GM19324 (cell line): ENCODE results near the gene KSR1.

Source experiments
- ATAC-seq: cut with Tn5 transposase; IDR thresholded peaks from one replicate; pipeline ENCODE4 v1.9.1; 2021; ENCODE audit warnings: mild to moderate bottlenecking, moderate library complexity; ENCODE audit not compliant: unreplicated experiment, low FRiP score

KSR1 gene

DNA sequence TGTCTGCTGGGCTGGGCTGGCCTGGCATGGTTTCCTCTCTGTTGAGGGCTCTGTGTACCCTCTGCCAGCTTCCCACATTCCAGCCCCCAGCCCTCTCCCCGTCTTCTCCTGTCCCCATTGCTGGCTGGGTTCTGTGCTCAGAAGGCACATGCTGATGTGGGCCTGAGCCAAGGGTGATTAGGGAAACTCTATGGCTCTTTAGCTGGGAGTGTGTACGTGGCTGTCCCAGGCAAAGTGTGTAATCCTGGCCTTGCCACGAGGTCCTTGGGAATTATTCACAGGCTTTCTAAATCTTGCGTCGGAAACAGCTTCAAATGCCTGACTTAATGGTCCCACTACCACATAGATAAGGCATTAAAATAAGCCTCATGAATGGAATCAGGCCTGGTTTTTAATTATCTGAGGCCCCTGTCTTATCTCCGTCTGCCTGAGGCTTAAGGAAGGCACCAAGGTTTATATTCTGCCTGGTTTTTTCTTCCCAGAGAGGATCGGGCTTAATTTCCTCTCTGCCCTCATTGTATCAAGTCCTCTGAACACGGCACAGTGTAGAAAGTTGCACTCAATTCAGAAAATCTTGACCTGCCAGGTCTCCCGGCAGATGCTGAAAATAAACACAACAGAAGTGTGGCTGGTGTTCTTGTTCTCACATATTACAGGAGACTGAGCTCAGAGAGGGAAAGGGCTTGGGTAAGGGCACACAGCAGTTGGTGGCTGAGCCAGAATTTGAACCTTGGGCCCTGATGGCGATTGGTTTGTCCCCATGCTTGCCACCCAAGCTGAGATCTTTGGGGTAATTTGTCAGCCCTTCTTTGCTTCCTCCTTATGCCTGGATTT lies 121.9 kb downstream of the KSR1 start:
- ATAC-seq: no peak

DNA sequence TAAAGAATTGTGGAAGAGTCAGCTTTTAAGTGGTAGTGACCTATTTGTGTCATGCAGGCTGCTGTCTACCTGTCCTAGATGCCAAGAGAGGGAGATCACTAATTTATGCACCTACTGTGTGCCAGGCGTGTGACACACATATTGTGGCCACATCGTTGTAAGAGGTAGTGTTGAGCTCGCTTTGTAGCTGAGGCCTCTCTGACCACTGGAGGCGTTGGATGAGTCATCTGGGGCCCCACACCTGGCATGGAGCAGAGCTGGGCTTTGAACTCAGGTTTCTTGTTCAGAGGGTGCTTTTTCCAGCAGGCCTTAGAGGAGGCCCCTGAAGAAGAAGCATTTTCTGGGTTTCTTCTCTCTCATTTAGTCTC lies 122.5 kb downstream of the KSR1 start:
- no peak for ATAC-seq

DNA sequence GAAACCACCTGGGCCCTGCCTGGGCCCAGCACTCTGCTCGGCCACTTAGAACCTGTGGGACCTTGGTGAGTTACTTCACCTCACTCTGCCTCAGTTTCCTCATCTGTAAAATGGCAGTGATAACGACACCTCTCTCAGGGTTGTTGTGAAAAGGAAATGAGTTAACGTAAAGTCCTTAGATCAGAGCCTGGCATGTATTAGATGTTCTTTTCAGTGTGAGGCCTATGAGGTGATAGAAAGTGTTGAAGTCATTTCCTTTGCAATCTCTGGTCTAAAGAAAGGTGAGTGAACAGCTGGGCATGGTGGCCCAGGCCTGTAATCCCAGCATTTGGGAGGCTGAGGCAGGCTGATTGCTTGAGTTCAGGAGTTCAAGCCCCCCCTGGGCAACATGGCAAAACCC lies 123.1 kb downstream of the KSR1 start:
- no peak for ATAC-seq

DNA sequence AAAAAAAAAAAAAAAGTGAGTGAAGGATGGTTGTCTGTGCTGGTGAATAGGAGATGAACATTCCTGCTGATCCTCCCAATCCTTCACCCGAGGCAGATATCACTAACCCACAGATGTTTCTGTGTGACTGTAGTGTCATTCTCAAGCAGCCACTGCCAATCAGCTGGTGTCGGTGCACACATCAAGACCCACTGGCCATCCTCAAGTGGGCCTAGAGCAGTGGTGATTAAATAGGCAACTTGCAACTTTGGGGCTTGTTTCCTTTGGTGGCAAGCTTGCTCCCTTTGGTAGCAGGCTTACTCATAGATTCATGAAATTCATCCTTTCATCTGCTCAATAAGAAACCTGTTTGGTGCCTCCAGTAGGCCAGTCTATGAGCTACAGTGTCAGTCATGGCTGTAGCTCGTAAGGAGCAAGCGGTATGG lies 123.7 kb downstream of the KSR1 start:
- ATAC-seq: no peak

DNA sequence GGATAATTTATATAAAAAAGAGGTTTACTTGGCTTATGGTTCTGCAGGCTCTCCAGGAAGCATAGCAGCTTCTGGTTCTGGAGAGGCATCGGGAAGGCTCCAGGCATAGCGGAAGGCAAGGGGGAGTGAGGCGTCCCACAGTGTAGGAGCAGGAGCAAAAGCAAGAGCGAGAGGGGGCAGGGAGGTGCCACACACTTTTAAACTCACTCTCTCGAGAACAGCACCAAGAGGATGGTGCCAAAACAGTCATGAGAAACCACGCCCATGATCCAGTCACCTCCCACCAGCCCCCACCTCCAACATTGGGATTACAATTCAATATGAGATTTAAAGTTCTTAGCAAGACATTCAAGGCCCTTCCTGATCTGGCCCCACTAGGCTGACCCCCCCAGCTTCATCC lies 124.8 kb downstream of the KSR1 start:
- ATAC-seq: no peak

DNA sequence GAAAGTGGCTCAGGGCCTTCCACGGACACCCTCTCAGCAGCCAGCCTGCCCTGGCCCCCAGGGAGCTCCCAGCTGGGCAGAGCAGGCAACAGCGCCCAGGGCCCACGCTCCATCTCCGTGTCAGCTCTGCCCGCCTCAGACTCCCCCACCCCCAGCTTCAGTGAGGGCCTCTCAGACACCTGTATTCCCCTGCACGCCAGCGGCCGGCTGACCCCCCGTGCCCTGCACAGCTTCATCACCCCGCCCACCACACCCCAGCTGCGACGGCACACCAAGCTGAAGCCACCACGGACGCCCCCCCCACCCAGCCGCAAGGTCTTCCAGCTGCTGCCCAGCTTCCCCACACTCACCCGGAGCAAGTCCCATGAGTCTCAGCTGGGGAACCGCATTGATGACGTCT lies 126.4 kb downstream of the KSR1 start:
- ATAC-seq: no peak

DNA sequence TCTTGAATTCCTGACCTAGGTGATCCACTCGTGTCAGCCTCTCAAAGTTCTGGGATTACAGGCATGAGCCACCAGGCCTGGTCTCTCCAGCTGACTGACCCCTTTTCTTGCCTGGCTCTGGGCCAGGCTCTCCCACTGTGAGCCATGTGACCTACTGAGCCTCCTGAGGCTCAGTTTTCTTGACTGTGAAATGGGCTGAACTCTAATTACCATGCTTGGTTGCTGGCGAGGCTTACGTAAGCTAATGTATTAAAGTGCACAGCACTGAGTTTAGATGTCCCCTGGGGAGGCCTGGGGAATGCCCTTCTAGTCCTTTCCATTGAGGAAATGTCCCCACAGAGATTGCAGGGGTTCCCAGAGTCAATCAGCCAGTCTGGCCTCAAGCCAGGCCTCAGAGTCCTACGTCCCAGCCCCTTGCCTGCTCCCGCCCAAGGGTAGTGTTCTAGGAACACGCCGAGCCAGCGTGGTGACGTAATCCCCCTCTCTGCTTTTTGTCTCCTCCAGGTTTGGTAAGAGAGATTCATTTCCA lies 129.0 kb downstream of the KSR1 start:
- ATAC-seq: no peak

DNA sequence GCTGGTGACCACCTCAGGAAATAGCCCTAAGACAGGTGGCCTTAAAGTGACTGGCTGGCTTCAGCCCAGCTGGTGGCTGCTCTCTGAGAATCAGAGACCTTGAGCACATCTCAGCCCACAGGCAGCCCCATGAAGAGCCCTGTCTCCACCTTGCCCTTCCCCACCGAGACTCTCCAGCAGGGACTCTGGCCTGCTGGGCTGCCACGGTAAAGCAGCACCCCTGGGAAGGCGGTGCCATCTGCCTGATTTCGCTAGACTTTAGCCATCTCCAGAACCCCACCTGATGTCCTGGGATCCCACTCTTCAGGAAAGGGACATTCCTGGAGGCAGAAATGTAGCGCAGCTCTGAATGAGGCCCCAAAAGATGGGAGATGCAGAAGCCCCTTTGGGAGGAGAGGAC lies 129.5 kb downstream of the KSR1 start:
- no peak for ATAC-seq

DNA sequence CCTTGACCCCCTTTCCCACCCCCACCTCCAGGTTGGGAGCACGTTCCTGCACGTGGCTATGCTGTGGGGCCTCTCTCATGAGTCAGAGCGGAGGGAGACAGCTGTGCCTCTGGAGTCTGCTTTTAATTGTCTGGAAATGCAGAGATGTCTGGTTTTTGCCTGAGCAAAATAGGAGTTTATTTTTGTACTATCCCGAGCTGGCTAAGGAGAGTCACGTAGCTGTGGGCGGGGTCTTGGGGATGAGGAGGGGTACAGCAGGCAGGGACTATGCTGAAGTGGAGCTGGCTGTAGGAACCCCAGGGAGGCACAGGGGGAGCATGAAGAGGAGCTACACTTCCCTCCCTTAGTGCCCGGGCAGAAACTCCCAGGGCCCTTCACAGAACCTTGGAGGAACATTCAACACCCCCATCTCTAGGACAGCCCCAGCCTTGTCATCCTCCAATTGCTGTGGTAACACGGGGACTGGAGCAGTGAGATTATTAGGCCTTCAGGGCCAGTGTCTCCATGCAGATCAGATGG lies 130.0 kb downstream of the KSR1 start:
- no peak for ATAC-seq

DNA sequence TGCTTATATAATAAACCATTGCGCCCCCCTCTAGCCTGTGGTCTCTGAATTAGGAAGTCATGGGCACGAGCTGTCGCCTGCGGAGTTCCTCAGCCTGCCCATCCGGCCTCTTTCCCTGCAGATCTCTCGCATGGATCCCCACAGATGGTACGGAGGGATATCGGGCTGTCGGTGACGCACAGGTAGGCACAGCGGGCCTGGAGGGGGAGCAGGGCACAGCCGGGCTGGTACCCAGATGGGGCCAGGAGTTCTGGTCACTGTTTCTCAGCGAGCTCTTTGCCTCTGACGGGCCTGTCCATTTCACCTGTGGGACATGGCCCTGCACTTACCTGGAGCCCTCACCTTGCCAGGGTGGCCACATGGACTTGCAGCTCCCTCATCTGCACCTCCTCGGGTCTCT lies 132.1 kb downstream of the KSR1 start:
- ATAC-seq: no peak

DNA sequence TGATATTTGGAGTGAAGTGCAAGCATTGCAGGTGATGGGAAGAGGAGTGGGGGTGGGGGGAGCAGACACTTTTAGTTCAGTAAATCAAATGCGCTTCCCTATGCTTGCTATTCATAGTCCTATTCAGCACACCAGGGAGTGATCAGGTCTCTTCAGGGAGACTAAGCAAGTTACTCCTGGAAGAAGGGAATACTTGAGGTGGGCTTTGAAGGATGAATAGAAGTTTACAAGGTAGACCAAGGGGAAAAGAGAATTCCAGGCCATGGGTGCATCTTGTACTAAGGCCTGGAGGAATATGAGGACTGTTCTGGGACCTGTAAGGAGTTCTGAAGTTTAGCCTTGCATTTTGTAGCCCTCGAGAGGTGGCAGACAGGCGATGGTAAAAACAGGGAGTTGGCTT lies 134.6 kb downstream of the KSR1 start:
- no peak for ATAC-seq

DNA sequence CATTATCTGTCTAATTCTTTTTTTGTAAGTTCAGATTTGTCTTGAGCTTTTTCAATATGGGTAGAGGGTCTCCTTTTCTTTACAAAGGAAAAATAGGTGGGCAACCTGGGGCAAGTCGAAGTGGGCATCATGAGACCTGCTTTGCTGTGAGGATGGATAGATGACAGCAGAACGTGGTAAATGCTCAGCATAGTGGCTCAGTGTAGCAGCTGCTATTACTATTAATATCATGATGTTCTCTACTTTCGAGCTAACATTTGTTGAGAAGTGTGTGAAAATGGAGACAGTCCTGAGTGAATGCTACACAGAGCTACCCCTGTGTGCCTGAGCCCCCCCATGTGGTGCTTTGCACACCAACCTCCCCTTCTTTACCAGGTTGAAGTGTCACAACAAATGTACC lies 135.7 kb downstream of the KSR1 start:
- no peak for ATAC-seq

DNA sequence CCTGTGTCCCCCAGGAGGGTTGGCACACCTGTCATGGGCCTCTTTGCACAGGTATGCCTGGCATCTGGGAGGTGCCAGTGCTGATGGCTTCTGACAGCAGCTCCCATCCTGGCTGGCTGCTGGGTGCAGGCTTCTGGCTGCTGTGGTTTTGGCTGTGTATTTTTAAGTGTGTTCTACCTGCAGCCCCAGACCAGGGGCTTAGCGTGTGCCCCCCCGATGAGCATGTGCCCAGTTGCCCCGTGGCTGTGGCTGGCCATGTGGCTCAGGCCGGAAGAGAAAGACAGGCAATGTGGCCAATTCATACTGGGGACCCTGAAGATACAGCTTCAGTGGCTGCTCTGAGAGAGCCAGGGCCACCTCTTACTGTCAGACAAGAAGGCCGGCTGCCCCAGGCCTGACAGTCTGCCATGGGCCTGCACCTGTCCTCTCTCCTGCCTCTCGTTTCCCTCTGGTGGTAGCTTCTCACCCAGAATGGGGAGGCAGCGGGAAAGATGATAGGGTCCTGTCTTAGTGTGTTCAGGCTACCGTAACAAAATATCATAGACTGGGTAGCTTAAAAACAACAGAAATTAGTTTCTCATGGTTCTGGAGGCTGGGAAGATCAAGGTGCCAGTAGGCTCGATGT lies 137.1 kb downstream of the KSR1 start:
- no peak for ATAC-seq

DNA sequence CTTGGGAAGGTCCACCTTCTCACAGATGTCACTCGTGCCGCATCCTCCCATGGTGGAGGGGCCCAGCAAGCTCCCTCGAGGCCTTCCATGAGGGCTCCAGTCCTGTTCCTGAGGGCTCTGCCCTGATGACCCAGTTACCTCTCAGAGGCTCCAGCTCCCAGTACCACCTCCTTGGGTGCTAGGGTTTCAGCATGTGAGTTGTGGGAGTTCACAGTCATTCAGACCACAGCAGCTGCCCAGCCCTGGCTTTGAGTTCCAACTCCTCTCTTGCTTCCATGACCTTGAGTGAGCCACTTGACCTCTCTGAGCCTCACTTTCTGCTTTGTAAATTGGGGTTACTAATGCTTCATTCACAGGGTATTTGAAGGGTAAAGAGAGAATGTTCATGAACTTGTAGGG lies 137.6 kb downstream of the KSR1 start:
- no peak for ATAC-seq

DNA sequence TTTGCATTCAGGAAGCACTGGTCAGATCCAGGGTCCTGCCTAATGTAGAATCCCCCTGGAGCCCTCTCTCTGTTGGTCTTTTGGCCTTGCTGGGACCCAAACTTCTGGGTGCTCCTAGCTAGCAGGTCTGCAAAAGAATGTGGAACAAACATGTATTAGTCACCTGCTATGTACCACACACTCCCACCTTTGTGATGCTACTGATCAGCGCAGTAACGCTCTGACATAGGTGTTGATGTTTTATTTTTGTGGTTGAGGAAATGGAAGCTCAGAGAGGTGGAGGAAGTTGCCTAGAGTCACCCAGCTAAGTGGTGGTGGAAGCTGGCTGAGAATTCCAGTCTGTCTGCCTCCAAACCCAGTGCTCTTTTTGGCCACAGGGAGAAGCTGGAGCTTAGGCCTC lies 139.0 kb downstream of the KSR1 start:
- no peak for ATAC-seq

DNA sequence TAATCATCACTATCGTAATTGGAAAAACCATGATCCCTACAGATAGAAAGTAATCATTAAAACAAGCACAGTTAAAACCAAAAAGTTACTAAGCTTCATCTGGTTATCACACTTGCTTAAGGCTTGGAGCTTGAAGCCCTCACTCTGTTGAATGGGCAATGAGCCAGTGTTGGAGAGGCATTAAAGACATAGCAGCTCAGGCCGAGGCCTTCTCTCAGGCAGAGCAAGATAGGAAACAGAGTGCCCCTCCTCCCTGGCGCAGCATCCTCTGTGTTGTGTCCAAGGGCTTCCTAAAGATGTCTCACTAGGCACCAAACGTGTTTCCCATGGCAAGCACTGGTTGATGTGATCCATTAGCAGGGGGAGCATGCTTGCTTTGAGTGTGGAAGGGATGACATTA lies 139.8 kb downstream of the KSR1 start:
- no peak for ATAC-seq

DNA sequence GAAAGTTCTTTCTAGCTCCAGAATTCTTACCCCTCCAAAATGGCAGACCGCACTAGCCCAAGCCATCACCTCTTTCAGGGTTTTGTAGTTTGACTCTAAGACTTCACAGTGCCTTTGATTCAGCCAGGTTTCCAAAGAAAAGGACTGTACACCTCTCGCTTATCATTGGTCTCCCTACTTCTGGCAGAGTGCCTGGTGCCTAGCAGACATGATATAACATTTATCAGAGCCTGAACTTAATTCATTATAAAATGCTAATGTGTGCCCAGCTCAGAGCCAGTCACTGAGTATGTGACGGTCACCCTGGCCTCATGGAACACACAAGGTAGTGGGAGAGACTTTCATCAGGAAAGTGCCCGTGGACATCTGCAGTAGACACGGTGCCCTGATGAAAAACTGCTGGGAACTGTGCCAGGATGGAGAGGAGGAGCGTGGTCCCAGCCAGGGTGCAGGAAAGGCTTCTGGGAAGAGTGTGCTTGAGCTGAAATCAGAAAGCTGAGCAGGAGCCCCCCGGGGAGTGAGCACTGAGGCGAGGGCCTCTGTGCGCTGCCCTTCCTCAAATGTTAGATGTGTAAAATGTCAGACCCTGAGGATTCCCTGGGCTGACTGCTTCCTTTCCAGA lies 140.4 kb downstream of the KSR1 start:
- no peak for ATAC-seq

DNA sequence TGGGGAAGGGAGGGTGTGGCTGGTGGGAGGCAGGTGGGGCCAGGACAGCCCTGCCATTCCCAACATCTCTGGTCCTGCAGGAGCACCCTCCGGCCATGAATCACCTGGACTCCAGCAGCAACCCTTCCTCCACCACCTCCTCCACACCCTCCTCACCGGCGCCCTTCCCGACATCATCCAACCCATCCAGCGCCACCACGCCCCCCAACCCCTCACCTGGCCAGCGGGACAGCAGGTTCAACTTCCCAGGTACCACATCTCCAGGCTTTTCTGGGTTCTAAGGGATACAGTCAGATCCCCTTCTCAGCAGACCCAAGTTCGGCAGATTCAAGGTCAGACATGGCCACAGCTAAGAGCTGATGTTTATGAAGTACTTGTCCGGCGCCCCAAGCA lies 140.9 kb downstream of the KSR1 start:
- ATAC-seq: no peak

DNA sequence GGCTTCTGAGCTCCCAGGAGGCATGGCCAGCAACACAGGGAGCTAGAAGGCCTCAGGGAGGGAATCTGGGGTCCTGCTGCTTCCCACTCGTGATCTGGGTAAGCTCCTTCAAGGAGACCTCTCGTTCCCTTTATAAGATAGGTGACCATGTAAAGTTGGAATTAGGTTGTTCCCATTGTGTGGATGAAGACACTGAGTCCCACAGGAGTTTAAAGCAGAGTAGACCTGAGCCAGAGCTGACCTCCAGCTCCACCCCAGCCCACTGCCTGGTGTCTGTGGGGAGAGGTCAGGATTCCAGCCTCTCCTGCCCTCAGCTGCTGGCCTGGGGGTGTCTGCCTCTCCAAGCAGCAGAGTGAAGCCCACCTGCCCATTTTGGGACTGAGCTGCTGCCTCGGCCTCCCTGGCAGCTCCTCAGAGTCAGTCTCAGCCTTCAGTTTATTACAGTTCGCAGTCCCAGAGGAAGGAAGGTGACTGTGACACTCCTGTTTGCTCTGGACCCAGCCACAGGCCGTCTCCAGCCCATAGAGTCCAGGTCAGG lies 141.6 kb downstream of the KSR1 start:
- no peak for ATAC-seq

DNA sequence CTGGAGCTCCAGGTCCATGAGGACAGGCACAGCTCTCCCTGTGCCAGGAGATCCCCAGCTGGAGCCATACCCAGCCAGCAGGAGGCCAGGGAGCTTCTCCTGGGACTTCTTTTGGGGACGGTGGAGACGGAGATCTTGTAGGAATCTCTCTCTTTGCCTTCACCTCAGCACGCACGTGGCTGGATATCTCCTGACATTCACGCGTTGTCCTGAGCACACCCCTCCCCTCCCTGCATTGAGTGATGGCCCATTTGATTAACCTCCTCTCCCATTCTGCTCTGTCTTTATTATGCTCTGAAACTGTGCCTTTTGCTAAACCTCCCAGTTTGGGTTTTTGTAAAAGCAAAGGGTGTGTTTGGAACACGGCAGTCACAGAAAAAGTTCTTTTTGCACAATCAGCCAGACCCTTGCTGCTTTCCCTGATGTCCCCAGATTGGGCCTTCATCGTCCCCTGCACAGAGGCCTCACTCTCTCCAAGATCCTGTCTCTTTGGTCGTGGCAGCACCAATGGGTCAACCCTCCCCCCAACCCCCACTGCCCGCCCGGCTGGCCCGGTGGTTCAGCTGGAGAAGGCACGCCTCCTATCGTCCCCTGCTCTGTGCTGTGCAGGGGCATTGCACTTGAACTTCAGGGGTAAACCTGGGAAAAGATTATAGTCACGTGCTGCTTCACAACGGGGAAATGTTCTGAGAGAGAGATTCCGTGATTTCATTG lies 142.2 kb downstream of the KSR1 start:
- no peak for ATAC-seq

DNA sequence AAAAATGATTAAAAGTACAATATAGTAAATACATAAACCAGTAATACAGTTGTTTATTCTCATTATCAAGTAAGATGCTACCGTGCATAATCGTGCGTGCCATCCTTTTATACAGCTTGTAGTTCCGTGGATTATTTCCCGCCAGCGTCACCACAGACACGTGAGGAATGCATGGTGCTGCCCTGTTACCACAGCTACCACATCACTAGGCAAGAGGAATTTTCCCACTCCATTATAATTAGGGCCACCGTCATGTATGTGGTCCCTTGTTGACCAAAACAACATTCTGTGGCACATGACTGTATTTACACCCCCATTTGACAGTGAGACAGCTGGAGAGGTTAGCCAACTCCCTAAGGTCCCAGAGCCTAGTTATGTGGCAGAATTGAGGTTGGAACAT lies 144.2 kb downstream of the KSR1 start:
- ATAC-seq: no peak
